ENCODE measurements around the gene FAM47E. TPM values are rescaled to one million over a fixed set of nuclear protein-coding genes. Genes with fewer than 3 reads are reported as not detected.

The FAM47E gene
- total RNA-seq, 1 donor from 2014 or later: 4.3 TPM

- DNase-seq (ENCODE audit: low spot score): peak; percentile 94
Observed at GRCh38 chr4:76301068-76301774, 49.7 kb downstream of the FAM47E start.

DNA sequence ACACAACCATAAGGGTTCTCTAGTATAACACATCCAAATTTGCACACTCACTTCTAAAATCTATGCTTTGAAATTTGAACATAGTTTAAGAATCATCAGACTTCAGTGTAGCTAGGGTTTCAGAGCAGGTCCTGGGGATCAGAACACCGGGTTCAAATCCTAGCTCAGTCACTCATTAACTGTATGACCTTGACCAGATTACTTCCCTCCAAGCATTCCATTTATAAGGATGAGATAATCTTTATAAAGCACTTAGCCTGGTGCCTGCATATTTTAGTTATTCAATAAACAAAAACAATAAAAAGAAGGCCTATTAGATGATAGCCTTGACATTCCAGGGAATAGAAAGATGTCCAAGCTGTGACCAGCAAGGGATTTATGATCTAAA lies 50.2 kb downstream of the FAM47E start:
- DNase-seq (ENCODE audit: low spot score): no peak

- DNase-seq (ENCODE audit: low spot score): no peak
Observed at GRCh38 chr4:76302826-76303438, 51.4 kb downstream of the FAM47E start.

DNA sequence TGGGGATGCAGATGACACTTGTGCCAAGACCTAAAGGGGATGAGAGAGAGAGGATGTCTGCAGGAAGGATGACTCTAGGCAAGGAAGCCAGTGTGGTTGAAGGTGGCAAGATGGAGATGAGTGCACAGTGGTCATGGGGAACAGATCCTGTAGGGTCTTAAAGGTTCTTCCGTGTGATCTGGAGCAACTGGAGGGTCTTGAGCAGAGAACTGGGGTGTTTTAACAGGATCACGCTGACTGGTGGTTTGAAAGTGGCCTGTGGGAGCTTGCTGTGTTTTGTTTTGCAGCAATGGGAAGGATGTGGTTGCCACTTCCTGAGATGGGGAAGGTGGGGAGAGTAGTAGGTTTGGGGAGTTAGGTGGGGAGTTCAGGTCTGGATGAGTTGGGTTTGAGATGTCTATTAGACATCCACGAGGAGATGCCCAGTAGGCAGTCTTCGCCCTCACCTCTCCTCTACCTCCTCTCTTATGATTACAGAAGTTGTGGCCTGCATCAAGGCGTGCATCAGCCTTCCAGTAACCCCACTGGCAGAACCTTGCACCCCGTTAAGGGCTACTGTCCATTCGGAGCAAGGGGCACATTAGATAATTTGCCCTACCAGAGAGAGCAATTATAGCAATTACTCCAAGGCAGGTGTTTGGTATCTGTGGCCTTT lies 53.6 kb downstream of the FAM47E start:
- DNase-seq (ENCODE audit: low spot score): no peak

- peak; percentile 88 for DNase-seq (ENCODE audit: low spot score)
Observed at GRCh38 chr4:76305971-76306881, 54.7 kb downstream of the FAM47E start, which contains the start of gene STBD1. STBD1 (plus strand) TSS chr4:76306733; CDS start chr4:76306770, 37 bp downstream.

GRCh38 chr4:76306882-76307659 lies 55.5 kb downstream of the FAM47E start:
- peak; percentile 75 for DNase-seq (ENCODE audit: low spot score)

DNA sequence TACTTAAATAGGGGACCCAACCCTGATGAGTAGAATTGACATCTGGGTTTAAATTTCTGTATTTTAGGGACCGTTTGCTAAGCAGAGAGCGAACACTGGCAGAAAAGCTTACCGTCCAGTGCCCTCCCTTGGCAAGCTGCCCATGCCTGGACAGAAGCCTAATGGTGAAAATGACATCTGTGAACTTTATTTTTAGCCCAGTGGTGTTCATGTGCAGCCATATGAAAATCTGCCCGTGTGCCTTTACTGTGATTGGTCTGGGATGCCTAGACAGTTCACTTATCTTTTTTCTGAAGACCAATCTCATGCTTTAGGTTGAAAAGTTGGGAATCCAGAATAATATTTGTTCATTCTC lies 56.1 kb downstream of the FAM47E start:
- peak; percentile 7 for DNase-seq (ENCODE audit: low spot score)

DNA sequence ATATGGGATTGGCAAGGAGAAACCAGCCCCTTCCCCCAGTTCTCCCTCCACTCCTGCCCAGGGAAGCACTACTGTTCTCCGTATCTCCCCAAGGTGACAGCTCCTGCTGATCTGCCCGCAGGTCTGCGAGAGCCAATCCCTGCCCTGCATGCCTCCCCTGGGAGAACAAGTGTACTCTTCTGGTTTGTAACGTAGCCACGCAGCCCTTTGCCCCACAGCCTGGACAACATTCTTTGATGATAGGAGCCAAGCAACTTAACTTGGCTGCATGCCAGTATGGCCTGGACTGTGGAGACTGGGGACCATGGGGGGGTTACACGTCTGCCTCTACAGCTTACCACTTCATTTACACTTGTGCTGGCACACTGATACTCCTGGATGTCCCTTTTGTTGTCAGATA lies 57.0 kb downstream of the FAM47E start:
- DNase-seq (ENCODE audit: low spot score): peak; percentile 11

DNA sequence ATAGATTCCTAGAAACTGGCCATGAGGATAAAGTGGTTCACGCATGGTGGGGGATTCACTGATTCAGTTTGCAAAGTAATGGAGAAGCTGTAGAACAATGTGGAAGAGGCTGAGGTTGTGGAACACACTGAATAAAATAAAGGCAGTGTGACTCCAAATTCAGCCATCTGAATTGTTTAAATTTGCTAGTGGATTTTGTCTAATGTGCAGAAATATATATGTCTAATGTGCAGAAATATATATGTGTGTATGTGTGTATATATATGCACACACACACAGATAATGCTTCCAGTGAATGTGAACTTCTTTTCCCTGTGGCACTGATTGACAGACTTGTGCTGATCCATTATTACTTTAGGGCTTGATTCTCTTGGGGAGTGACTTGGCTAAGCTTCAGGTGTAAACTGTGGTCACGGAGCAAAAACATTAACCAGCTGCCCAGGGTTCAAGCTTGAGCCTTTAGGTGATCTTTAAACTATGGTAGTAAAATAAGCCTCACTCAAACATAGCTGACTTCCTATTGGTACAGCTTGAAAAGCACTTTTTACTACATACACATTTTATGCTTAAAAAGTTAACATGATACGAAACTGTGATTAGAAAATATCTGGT lies 58.5 kb downstream of the FAM47E start:
- no peak for DNase-seq (ENCODE audit: low spot score)

DNA sequence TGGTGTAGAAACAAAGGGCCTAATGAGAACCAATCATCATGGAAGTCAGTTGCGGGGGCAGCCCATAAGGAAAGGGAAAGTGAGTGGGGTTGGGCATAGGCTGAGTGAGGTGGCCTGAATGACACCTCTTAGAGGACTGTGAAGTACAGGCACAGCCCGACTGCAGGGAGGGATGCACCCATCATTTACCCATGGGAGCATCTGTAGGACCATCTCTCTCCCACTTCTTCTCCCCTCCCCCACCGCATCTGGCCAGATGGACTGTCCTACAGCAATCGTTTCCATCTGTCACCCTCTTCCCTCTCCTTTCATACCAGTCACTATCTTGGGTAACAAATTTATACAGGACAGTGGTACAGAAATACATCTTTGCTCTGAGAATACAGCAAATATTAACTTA lies 59.2 kb downstream of the FAM47E start:
- DNase-seq (ENCODE audit: low spot score): no peak

DNA sequence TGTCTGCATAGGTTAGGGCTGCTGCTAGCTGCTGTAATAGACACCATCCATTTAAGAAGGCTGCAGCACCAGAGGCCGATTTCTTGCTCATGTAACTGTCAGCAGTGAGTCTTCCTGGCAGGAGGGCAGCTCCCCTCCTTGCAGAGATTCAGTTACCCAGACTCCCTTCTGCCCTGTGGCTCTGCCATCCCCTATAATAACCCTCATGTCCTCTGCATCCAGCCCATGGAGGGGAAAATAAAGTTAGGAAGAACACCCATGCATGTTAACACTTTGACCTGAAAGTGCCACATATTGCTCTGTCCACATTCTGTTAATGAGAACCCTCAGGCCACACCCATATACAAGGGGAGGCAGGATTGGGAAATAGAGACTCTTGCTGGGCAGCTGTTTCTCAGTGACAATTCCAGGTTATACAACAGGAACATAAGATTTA lies 60.4 kb downstream of the FAM47E start:
- DNase-seq (ENCODE audit: low spot score): no peak

- no peak for DNase-seq (ENCODE audit: low spot score)
Observed at GRCh38 chr4:76312457-76312856, 60.9 kb downstream of the FAM47E start.

GRCh38 chr4:76313547-76313946 lies 62.0 kb downstream of the FAM47E start:
- no peak for DNase-seq (ENCODE audit: low spot score)

GRCh38 chr4:76315267-76315918 lies 63.9 kb downstream of the FAM47E start:
- no peak for DNase-seq (ENCODE audit: low spot score)

DNA sequence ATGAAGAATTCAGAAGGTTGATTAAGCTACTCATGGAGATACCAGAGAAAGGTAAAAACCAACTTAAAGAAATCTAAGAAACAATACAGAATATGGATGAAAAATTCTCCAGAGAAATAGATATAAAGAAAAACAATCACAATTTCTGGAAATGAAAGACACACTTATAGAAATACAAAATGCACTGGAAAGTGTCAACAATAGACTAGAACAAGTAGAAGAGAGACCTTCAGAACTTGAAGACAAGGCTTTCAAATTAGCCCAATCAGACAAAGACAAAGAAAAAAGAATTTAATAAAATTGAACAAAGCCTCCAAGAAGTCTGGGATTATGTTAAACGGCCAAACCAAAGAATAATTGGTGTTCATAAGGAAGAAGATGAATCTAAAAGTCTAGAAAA lies 64.6 kb downstream of the FAM47E start:
- no peak for DNase-seq (ENCODE audit: low spot score)

DNA sequence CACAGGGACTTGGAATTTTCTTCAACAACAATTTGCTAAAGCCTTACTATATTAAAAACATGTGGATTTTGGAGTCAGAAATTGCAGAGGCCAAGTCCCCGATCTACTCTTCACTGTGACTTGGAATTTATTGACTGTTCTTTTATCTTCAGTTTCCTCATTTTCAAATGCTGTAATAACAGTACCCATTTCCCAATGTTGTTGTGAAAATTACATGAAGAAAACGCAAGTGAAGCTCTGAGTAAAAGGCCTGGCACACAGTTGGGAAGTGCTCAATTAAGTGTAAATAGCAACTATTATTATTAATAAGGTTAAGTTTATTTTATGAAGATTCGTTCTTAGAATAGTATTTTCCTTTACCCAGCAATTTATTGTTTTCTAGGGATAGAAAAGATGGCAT lies 70.7 kb downstream of the FAM47E start:
- no peak for DNase-seq (ENCODE audit: low spot score)

GRCh38 chr4:76325072-76325471 lies 73.6 kb downstream of the FAM47E start:
- DNase-seq (ENCODE audit: low spot score): no peak

GRCh38 chr4:76326515-76326914 lies 75.0 kb downstream of the FAM47E start:
- DNase-seq (ENCODE audit: low spot score): no peak

Data from umbilical cord (tissue), 2 donors.